ENCODE measurements around the gene ZHX3. TPM values are rescaled to one million over a fixed set of nuclear protein-coding genes. Genes with fewer than 3 reads are reported as not detected.
A peak's percentile ranks its signal among the peaks of the same experiment; 100 is the strongest.

ZHX3 gene
- total and polyA plus RNA-seq, 9 donors = 5.7 to 11.4 (median 7.8) TPM

DNA sequence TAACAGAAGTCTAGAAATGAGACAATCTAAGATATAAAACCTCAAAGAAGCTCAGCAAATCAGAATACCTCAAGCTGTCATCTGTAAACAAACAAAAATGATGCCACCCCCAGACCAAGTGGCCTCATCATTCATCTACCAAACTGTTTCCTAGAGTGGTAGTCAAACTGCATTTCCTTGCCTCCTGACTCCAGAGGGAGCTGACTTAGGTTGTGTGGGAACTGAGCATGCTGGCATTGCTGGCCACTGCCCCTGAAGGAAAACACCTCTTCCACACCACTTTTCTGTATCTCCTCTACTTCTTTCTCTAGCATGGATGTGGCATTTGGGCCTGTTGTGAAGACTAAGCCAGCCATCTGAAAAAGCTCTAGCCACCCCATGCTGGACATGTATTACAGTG is 56.3 kb downstream of the ZHX3 start:
- DNase-seq = no peak
- Histone ChIP-seq H3K4me1 (ENCODE audit: control insufficient read depth, insufficient read depth, low read length) (no peaks in the 10 kb centered on the region), H3K4me3 (ENCODE audit: low read length) (no peak overlapping the region), H3K27me3 (ENCODE audit: control insufficient read depth, insufficient read depth, low read length) (no peaks in the 10 kb centered on the region), H3K27ac (ENCODE audit: low read length) (no peak overlapping the region), H3K9me3 (replicated peaks; ENCODE audit: control insufficient read depth, low read depth, low read length) (no peaks in the 10 kb centered on the region), H3K36me3 (ENCODE audit: control insufficient read depth, insufficient read depth, low read length) (no peaks in the 10 kb centered on the region)

DNA sequence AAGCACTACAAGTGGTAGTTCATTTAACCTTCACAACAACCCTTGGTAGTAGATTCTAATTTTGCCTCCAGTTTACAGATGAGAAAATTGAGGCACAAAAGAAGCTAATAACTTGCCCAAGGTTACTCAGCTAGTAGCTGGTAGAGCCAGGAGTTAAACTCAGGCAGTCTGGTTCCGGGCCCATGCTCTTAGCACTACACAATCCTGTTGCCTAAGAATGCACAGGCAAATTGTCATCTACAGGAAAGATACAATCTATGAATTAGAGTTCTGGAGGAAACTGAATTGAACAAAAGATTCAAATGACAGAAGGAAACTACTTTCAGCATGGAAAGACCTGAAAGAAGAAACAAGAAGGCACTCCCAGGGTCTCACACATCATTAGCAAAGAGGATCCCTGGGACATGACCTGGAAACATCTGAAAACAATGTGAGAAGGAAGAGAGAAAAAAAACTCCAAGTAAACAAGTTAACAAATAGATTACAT is 56.8 kb downstream of the ZHX3 start:
- no peak for DNase-seq

DNA sequence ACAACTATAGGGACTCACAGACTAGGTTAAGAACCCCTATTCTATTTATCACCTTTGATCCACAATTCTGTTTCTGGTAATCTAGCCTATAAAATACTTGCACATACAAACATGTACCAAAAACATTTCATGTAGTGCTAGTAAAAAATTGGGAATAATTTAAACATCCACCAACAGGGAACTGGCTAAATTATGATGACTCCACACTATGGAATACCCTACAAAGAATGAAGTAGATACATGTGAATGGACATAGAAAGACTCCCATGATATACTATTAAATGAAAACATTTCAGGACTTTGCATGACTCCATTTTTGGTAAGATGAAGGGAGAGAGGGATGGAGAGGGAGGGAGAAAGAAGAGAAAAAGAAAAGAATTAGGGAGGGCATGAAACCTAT is 58.2 kb downstream of the ZHX3 start:
- H3K27me3 ChIP-seq (ENCODE audit: control insufficient read depth, insufficient read depth, low read length) = no peaks in the 10 kb centered on the region
- DNase-seq = no peak
- H3K4me1 ChIP-seq (ENCODE audit: control insufficient read depth, insufficient read depth, low read length) = no peaks in the 10 kb centered on the region
- no peaks in the 10 kb centered on the region for H3K9me3 ChIP-seq (replicated peaks; ENCODE audit: control insufficient read depth, low read depth, low read length)
- no peak overlapping the region for H3K4me3 ChIP-seq (ENCODE audit: low read length)
- no peak overlapping the region for H3K27ac ChIP-seq (ENCODE audit: low read length)
- no peaks in the 10 kb centered on the region for H3K36me3 ChIP-seq (ENCODE audit: control insufficient read depth, insufficient read depth, low read length)

More for the DNA sequence above, 56.8 kb downstream of the ZHX3 start:
- Histone ChIP-seq H3K4me1 (ENCODE audit: control insufficient read depth, insufficient read depth, low read length) (no peaks in the 10 kb centered on the region), H3K27me3 (ENCODE audit: control insufficient read depth, insufficient read depth, low read length) (no peaks in the 10 kb centered on the region), H3K36me3 (ENCODE audit: control insufficient read depth, insufficient read depth, low read length) (no peaks in the 10 kb centered on the region), H3K27ac (ENCODE audit: low read length) (no peak overlapping the region), H3K4me3 (ENCODE audit: low read length) (no peak overlapping the region), H3K9me3 (replicated peaks; ENCODE audit: control insufficient read depth, low read depth, low read length) (no peaks in the 10 kb centered on the region)
- WGBS (ENCODE audit: insufficient coverage) = no CpG with 5 or more reads among the region's 1 CpG

DNA sequence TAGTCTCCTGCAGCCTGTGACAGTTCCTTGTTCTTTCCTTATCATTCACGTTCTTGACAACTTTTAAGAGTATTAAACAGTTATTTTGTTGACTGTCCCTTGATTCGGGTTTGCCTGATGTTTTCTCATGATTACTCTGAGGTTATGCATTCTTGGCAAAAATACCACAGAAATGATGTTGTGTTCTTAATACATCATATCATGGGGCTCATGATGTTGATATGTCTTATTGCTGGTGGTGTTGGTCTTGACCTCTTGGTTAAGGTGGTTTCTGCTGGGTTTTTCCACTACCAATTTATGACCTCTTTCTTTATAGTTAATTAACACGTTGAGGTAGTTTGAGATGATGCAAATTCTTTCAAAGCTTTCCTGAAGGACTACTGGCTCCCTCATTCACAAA is 59.1 kb downstream of the ZHX3 start:
- Histone ChIP-seq H3K9me3 (replicated peaks; ENCODE audit: control insufficient read depth, low read depth, low read length) (no peaks in the 10 kb centered on the region), H3K27me3 (ENCODE audit: control insufficient read depth, insufficient read depth, low read length) (no peaks in the 10 kb centered on the region), H3K4me3 (ENCODE audit: low read length) (no peak overlapping the region), H3K4me1 (ENCODE audit: control insufficient read depth, insufficient read depth, low read length) (no peaks in the 10 kb centered on the region), H3K27ac (ENCODE audit: low read length) (no peak overlapping the region), H3K36me3 (ENCODE audit: control insufficient read depth, insufficient read depth, low read length) (no peaks in the 10 kb centered on the region)
- no peak for DNase-seq
- no CpG with 5 or more reads among the region's 3 CpGs for WGBS (ENCODE audit: insufficient coverage)

DNA sequence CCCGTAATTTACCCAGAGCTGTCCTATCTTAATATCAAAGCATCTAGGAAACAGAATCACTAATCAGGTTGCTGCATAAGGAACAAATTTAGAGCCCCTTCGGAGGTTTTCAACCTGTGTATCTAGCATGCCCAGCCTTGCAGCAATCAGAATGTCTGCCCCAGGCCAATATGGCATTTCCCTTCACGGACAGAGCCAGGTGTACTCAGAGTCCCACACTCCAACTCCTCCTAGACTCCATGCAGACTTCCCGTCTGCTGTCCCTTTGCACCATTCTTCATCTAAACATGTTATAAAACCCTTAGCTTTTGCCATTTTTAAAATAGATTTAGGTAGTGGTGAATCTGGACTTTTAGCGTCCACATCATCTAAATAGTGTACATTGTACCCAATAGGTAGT is 61.0 kb downstream of the ZHX3 start:
- 78% methylated on average over 3 of the region's 5 CpGs for WGBS (ENCODE audit: insufficient coverage)
- Histone ChIP-seq H3K4me3 (ENCODE audit: low read length) (no peak overlapping the region), H3K27ac (ENCODE audit: low read length) (no peak overlapping the region), H3K27me3 (ENCODE audit: control insufficient read depth, insufficient read depth, low read length) (no peaks in the 10 kb centered on the region), H3K4me1 (ENCODE audit: control insufficient read depth, insufficient read depth, low read length) (no peaks in the 10 kb centered on the region), H3K9me3 (replicated peaks; ENCODE audit: control insufficient read depth, low read depth, low read length) (no peaks in the 10 kb centered on the region), H3K36me3 (ENCODE audit: control insufficient read depth, insufficient read depth, low read length) (no peaks in the 10 kb centered on the region)
- no peak for DNase-seq

DNA sequence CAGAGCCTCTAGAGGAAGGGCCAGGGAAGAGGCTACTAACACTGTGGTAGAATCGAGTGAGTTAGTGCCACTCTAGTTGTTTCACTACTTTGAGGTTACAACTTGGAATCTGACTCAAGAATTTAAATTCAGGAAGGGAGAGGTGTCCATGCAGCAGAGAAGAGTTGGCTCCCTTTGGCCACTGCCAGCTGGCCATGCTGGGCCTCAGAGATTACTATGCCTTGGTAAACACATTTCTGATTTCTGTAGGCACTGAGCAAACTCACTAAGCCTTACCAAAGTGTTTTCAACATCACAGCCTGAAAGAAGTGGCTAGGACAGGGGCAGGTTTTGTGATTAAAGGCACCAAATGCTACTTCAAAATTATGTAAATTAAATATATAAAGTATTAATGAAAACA is 61.9 kb downstream of the ZHX3 start:
- Histone ChIP-seq H3K4me3 (ENCODE audit: low read length) (no peak overlapping the region), H3K27ac (ENCODE audit: low read length) (no peak overlapping the region), H3K4me1 (ENCODE audit: control insufficient read depth, insufficient read depth, low read length) (no peaks in the 10 kb centered on the region), H3K36me3 (ENCODE audit: control insufficient read depth, insufficient read depth, low read length) (no peaks in the 10 kb centered on the region), H3K9me3 (replicated peaks; ENCODE audit: control insufficient read depth, low read depth, low read length) (no peaks in the 10 kb centered on the region), H3K27me3 (ENCODE audit: control insufficient read depth, insufficient read depth, low read length) (no peaks in the 10 kb centered on the region)
- no peak for DNase-seq
- no CpG with 5 or more reads among the region's 1 CpG for WGBS (ENCODE audit: insufficient coverage)

DNA sequence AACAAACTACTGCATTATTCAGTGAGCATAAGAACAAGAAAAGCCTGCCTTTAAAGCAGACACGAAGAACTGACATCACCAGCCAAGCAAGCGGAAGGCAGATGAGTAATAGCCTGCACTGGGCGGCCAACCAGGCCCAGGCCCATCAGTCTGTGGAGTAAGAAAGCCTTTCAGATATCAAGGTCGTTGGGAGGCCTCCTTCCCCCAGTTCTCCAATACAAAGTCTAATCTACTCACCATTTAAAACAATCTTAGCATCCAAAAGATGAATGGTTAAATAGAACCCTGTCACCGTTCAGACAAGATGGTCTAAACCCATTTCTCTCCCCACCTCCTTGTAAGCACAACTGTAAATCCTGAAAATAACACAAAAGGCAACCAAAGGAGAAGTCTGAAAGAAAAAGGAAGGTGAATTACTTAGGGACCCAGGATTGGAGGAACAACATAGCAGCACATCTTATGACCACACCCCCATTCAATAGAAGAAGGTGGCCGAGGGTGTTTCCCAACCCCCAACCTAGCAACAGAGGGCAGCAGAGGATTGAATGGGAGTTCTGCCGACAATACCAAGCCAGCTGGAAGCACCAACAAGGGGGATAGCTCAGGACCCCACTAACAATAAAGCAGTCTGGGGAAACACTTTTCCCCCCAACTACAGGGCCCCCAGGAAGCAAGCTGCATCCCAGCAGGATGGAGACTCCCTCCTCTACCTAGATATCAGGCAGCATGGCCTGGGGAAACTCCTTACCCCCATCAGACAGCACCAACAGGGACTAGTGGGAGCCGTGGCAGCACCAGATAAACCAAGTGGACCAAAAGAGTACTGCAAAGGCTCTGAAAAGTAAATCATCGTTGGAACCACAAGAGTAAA is 67.9 kb downstream of the ZHX3 start:
- H3K4me3 ChIP-seq (ENCODE audit: low read length) = no peak overlapping the region
- peak overlapping the region; percentile 76 for H3K27ac ChIP-seq (ENCODE audit: low read length)
- WGBS (ENCODE audit: insufficient coverage) = 4% methylated on average over 4 of the region's 9 CpGs
- H3K9me3 ChIP-seq (replicated peaks; ENCODE audit: control insufficient read depth, low read depth, low read length) = no peaks in the 10 kb centered on the region
- H3K27me3 ChIP-seq (ENCODE audit: control insufficient read depth, insufficient read depth, low read length) = no peaks in the 10 kb centered on the region
- H3K4me1 ChIP-seq (ENCODE audit: control insufficient read depth, insufficient read depth, low read length) = peaks cover 22% of the 10 kb centered on the region
- H3K36me3 ChIP-seq (ENCODE audit: control insufficient read depth, insufficient read depth, low read length) = no peaks in the 10 kb centered on the region
- peak; percentile 83 for DNase-seq

DNA sequence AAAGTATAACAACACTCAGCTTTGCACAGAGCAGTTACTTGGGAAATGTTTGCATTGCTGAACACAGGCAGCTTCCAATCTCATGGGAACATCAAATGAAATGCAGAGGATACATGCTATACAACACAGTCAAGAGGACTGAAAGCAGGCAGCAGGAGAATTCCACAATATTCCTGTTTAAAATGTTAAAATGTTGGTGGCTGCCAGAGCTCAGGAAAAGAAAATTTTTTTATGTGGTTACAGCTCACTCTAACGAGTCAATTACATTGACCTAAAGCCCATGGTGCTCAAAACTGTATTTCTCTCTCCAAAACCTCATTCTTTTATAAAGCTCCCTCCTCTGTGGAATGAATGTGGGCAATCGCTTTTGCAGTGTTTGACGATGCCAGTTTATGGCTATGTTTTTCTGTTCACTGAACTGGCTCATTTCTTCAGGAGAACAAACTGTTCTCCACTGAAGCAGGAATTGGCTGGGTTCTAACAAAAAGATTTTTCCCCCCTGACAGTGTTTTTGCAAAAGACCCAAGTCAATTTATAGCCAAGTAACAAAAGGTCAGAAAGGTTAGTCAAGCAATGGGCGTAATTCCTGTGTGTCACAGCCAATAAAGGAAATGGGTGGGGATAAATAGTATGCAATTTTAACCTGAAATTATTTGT is 69.0 kb downstream of the ZHX3 start:
- H3K4me1 ChIP-seq (ENCODE audit: control insufficient read depth, insufficient read depth, low read length) = peaks cover 22% of the 10 kb centered on the region
- peak overlapping the region; percentile 76 for H3K27ac ChIP-seq (ENCODE audit: low read length)
- no peaks in the 10 kb centered on the region for H3K27me3 ChIP-seq (ENCODE audit: control insufficient read depth, insufficient read depth, low read length)
- no peak overlapping the region for H3K4me3 ChIP-seq (ENCODE audit: low read length)
- WGBS (ENCODE audit: insufficient coverage) = no CpG with 5 or more reads among the region's 4 CpGs
- no peaks in the 10 kb centered on the region for H3K9me3 ChIP-seq (replicated peaks; ENCODE audit: control insufficient read depth, low read depth, low read length)
- DNase-seq = peak; percentile 83
- H3K36me3 ChIP-seq (ENCODE audit: control insufficient read depth, insufficient read depth, low read length) = no peaks in the 10 kb centered on the region

DNA sequence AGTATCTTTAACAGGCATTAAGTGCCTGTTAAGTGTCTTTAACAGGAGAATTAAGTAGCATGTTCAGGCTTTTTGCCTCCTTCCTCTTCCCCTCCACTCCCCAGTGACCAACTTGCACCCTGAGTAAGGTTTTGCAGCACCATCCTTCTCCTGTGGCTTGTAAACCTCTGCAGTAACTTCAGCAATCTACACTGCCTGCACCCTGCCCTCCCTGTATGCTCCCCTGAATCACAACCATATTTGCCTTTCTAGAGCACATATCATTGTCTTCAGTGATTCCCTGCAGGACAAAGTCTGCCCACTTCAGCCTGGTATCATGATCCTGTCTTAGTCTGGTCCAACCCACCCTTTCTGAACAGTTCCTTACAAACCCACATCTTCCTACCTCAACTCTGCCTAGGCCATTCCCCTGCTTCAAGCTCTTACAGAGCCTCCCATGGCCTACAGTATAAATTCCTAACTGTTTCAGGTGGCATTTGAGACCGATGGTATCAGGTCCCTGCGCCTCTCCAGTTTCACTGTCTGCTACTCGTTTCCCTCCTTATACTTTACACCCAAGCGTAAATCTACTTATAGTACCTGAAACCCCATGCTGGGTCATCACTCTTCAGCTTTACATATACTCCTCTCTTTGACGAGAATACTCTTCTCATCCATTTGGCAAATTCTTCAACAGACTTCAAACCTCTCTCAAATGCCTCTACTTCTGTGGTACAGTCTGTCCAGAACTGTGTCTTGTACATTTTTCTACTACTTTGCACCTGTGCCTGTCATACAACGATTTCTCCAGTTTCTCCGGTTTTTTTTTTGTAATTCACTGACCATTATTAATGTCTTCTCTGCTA is 69.8 kb downstream of the ZHX3 start:
- Histone ChIP-seq H3K4me1 (ENCODE audit: control insufficient read depth, insufficient read depth, low read length) (peaks cover 22% of the 10 kb centered on the region), H3K36me3 (ENCODE audit: control insufficient read depth, insufficient read depth, low read length) (no peaks in the 10 kb centered on the region), H3K4me3 (ENCODE audit: low read length) (no peak overlapping the region), H3K9me3 (replicated peaks; ENCODE audit: control insufficient read depth, low read depth, low read length) (no peaks in the 10 kb centered on the region), H3K27me3 (ENCODE audit: control insufficient read depth, insufficient read depth, low read length) (no peaks in the 10 kb centered on the region), H3K27ac (ENCODE audit: low read length) (peak overlapping the region; percentile 76)
- WGBS (ENCODE audit: insufficient coverage) = 39% methylated on average over 6 of the region's 7 CpGs
- DNase-seq = no peak

All from muscle of leg (tissue), 11 donors.